GM19372 (cell line): ENCODE measurements around the gene ACVR1B.
"Not testable (repeated sequence)": the region's sequence is repeated elsewhere in the genome, so short reads cannot be mapped to it uniquely, and the experiment has no call there.

Experiments
- ATAC-seq: cut with Tn5 transposase; IDR thresholded peaks from one replicate; pipeline ENCODE4 v1.9.1; 2021; ENCODE audit warnings: mild to moderate bottlenecking, low read depth, moderate library complexity; ENCODE audit not compliant: unreplicated experiment

The ACVR1B gene

DNA sequence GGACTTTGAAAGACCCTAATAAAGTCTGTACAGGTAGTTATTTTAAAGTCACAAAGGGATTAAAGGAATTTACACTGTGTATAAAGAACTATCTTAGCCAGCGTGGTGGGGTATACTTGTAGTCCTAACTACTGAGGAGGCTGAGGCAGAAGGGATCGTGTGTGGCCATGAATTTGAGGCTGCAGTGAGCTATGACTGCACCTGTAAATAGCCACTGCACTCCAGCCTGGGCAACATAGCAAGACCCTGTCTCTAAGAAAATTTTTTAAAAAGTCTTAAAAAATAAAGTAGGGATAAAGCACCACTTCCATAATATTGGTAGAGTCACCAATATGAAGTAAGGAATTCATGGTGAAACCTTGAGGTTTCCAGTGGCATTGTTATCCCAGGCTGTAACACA, 18.1 kb downstream of the ACVR1B start:
- no peak for ATAC-seq

DNA sequence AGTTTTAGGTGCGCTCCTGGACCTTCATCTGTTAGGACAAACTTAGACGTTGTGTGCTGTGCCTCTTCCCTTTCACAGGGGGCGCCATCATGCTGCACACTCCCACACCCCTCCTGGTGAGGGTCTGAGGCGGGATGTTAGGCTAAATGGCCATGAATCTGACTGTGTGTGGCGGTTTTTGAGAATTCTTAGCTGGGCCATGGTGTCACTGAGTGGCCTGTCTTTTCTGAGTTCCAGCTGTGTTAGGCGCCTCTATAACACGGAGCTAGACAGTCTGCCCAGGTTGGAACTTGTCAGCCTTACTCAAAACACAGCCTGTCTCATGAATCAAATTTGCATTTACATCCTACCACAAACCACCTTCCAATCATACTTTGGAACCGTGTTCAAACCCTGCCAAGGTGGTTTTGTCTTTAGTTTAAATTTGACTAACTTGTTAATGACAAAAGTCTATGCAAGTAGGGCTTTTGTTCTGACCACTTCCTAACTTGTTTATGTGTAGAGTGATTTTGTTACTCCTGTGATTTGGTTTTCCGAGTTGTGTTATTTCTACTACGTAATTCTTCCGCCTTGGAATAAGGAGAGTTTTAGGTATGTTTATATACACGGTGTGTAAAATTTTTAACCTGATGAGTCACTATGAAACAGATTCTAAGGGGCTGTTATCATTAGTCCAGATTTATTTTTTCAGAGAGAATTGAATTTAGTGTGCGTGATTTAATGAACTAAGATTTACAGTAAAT, 19.6 kb downstream of the ACVR1B start:
- ATAC-seq: peak; percentile 80

DNA sequence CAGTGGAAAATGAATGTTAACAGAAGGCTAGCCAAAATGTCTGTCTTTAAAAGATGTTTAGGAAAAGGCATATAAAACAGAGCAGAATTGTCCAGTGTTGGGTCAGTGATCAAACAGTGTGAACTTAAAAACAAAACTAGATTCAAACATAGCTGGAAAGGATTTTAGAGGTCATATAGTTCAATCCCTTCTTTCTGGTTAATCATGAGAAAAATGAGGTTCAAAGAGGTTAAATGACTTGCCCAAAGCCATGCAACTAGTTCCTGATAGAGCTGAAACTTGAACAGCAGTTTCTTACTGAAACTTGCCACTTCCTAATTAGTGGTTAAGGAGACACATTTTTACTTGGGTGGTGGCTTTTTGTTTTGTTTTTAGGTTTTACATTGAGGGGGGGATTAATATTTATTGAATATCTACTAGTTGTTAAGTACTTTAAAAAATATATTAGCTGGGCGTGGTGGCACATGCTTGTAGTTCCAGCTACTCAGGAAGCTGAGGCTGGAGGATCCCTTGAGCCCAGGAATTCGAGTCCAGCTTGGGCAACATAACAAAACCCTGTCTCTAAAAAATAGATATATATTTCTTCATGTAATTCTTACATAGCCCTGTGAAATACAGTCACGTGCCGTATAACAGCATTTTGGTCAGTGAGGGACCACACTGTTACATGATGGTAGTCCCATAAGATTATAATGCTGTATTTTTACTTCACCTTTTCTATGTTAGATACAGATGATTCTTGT, 20.4 kb downstream of the ACVR1B start:
- ATAC-seq: no peak

DNA sequence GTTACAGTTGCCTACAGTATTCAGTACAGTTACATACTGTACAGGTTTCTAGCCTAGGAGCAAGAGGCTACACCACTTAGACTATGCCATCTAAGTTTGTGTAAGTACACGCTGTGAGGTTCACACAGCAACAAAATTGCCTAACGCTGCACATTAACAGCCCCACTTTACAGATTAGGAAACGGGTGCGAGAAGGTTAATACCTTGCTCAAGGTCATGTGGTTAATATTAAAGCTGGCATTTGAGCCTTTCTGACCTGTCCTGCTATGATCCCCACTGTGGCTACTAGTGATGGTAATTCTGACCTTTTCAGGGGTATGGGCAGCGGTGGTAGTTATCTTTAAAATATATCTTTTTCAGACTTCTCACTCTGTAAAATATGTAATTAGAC, 20.9 kb downstream of the ACVR1B start:
- ATAC-seq: no peak

DNA sequence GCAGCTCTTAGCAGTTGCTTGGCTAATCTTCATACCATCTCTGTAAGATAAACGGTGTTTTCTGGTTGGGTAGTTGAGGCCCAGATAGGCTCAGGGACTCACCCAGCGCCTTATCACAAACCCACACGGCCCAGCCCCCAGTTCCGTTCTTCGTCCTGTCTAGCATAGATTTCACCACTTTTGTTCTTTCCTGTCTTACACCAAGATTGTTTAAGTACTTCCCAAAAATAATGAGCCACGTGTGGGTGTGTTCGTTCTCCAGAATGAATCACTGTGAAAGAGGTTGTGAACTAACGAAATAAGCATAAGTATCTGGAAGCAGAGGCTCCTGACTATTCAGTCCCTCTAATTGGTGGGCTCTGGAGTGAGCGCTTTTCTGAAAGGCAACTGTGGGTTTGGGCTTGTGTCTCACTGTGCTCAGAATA, 21.4 kb downstream of the ACVR1B start:
- ATAC-seq: no peak

DNA sequence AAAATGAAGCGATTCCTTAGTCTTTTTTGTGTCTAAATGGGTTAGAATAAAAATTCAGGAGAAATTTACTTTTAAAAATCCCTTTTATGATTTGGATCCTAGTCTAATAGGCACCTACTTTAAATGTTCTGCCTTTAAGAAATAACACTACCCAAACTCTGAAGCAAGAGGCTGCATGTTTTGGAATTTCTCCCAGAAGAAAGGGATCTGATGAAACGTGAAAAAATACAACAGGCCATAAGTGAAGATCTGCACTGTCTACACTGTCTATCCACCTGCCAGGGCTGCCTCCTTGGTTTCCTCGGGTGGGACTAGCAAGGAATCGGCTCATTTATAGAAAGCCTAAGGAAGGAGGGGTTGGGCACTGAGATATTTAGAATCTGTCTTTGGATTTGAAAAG, 22.1 kb downstream of the ACVR1B start:
- no peak for ATAC-seq

DNA sequence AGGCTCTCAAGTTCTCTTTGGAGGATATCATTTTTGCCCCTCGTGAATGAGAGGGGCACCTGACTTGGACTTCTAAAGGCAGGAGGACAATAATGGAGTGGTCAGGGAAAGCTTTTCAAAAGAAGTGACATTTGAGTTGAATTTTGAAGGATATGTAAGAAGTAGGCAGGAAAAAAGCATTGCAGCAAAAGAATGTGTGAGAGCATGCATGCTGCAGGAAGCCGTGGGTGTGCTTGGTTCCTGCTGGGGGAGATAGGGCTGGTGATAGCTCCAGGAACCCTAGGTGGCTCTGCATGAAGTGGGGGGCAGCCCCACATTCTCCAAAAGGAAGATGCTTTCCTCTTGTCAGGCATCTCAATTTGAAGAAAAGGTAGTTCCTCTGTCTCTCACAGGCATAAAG, 23.1 kb downstream of the ACVR1B start:
- no peak for ATAC-seq

DNA sequence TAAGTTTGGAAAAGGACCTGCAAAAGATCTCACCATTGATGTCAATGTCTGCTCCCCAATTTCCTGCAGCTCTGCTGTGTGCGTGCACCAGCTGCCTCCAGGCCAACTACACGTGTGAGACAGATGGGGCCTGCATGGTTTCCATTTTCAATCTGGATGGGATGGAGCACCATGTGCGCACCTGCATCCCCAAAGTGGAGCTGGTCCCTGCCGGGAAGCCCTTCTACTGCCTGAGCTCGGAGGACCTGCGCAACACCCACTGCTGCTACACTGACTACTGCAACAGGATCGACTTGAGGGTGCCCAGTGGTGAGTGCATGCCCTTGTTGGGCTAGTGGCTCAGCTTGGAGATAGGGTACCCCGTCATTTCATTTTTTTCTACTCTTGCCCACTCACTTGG, 23.7 kb downstream of the ACVR1B start:
- ATAC-seq: no peak

DNA sequence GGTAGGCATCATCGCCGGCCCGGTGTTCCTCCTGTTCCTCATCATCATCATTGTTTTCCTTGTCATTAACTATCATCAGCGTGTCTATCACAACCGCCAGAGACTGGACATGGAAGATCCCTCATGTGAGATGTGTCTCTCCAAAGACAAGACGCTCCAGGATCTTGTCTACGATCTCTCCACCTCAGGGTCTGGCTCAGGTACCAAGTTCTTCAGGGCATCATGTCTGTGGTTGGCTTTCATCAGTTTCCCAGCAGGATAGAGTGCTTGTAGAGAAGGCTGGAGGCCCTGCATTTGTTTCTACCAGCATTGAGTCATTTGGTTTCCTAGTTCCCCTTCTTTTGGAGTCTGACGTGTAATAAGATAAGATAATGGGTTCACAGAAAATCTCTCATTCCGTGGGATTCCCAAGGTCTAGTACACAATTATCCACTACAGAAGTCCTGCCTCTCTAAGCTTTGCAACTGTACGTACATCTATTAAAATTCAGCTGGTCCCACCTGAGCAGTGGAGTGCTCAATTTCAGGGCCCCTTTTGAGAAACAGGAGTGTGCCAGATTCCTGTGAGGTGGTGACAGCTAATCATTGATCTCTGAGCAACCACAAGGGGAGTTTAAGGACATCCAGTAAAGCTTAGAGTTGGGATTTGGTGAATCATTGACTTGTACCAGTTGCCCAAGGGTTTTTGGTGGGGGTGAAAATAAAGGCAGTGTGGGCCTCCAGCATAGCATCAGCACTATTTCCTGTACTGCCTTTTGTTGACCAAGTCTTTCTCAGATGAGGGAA, 25.1 kb downstream of the ACVR1B start:
- ATAC-seq: no peak

DNA sequence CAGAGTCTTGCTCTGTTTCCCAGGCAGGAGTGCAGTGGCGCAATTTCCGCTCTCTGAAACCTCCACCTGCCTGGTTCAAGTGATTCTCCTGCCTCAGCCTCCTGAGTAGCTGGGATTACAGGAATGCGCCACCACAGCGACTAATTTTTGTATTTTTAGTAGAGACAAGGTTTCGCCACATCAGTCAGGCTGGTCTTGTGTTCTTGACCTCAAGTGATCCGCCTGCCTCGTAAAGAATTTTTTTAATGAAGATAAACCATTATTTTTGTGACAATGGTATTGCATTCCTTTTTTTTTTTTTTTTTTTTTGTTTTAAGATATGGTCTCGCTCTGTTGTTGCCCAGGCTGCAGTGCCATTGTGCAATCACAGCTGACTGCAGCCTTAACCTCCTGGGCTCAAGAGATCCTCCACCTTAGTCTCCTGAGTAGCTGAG, 25.8 kb downstream of the ACVR1B start:
- ATAC-seq: no peak

DNA sequence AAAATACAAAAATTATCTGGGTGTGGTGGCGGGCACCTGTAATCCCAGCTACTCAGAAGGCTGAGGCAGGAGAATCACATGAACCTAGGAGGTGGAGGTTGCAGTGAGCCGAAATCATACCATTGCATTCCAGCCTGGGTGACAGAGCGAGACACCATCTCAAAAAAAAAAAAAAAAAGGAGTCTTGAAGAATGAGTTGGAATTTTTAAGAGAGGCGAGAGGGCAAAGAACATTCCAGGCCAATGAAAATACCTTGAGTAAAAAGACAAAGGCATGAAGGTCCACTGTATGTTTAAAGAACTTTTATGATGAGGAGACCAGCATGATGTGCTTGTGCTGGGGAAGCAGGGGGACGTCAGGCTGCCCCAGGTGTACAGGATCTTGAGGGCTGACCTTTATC, 27.8 kb downstream of the ACVR1B start:
- ATAC-seq: not testable (repeated sequence)

DNA sequence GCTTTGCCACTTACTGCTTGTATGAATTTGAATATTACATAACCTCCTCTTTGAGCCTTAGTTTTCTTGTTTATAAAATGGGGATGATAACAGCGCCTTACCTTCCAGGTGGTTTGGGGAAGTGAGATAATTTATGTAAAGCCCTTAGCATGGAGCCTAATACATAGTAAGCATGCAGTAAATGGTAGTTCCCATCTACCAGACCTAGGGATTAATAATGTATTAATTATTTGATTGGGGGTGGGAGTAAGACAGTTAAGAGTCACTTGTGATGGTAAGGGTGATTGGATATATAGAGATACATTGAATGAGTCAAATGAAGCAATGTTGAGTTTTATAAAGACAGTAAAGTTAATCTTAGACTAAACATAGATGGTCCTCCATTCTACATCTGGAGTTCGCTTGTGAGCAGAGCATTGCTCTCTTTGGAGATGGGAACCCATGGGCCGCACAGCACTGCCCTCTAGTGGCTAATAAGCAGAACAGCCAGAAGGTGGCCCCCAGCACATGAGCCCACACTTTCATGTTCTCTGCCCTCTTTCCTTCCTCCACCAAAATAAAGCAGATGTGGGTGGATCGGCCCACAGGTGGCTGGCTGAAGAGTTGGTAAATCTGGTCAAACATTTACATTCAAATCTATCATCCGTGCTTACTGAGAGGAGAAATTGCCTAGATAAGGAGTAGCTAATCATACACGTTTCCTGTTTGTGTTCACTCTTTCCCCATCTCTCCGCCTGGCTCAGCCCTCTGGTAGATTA, 28.7 kb downstream of the ACVR1B start:
- peak; percentile 85 for ATAC-seq

DNA sequence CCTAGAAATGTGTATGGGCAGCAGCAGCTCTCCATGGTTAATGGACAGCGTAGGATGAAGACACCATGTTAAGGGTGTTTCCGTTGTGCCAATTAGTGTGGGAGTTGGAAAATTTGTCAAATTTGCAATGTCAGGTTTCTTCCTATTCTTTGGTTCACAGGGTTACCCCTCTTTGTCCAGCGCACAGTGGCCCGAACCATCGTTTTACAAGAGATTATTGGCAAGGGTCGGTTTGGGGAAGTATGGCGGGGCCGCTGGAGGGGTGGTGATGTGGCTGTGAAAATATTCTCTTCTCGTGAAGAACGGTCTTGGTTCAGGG, 29.3 kb downstream of the ACVR1B start:
- ATAC-seq: no peak

DNA sequence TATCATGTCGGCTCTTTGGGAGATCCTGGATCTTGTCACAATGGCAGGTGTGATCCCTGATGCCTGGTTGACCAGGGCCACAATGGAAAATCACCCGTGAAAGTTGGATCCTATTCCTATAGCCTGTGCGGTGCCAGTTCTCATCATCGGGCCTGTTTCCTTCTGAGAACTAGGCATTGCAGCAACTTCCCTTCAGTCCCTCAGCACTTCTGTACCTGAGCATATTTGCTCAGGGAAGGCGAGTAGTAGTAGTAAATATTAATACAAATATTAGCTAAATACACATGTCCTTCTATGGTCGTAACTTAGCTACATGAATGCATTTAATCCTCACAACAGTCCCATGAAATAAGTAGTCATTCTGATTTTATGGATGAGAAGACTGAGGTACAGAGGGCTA, 33.2 kb downstream of the ACVR1B start:
- ATAC-seq: no peak

DNA sequence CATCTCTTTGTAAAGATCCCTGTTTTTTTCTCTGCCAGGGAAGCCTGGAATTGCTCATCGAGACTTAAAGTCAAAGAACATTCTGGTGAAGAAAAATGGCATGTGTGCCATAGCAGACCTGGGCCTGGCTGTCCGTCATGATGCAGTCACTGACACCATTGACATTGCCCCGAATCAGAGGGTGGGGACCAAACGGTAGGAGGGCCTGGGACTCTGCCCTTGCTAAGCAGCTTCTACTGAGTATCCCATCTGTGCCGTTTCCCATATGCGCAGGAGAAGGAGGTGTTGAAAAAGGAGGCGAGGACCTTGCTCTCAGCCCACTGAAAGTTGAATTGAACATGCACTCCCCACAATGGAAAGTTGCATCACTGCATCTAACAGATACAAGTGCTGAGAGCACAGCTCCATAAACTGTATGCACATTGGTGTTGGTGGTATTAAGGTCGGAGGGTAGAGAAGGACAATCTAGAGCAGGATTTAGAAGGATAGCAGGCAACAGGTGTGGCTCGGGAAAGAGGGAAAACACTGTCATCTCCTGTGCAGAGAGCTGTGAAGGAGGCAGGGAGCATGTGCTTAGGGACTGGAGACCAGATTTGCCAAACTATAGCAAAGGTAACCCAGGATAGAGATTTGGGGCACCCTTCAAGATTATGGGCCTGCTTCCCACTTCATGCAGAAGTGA, 33.8 kb downstream of the ACVR1B start:
- no peak for ATAC-seq

DNA sequence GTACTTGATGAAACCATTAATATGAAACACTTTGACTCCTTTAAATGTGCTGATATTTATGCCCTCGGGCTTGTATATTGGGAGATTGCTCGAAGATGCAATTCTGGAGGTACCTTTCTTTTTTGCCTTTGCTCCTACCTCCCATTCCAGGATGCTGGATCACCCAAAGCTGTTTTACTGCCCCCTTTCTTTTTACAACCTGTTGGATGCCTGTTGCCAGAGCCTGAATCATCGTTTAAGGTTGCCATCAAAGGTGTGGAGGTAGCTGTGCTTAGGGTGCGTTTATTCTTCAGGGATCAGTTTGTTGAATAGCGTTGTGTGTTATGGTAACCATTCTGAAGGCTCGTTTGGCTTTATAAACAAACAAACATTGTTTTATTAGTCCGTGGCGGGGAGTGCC, 35.3 kb downstream of the ACVR1B start:
- no peak for ATAC-seq

DNA sequence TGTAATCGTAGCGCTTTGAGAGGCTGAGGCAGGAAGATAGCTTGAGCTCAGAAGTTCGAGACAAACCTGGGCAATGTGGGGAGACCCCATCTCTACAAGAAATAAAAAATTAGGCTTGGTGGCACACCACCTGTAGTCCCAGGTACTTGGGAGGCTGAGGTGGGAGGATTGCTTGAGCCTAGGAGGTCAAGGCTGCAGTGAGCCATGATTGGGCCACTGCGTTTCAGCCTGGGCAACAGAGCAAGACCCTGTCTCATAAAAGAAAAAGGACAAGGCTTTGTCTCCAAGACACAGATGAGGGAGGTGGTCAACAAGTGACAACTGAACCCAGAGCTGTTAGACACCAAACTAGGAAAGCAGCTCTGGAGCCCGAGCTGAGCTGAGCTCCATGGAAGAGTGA, 40.7 kb downstream of the ACVR1B start:
- ATAC-seq: no peak

DNA sequence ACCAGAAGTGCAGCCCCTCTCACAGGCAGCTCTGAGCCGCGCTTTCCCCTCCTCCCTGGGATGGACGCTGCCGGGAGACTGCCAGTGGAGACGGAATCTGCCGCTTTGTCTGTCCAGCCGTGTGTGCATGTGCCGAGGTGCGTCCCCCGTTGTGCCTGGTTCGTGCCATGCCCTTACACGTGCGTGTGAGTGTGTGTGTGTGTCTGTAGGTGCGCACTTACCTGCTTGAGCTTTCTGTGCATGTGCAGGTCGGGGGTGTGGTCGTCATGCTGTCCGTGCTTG, 43.0 kb downstream of the ACVR1B start:
- no peak for ATAC-seq

DNA sequence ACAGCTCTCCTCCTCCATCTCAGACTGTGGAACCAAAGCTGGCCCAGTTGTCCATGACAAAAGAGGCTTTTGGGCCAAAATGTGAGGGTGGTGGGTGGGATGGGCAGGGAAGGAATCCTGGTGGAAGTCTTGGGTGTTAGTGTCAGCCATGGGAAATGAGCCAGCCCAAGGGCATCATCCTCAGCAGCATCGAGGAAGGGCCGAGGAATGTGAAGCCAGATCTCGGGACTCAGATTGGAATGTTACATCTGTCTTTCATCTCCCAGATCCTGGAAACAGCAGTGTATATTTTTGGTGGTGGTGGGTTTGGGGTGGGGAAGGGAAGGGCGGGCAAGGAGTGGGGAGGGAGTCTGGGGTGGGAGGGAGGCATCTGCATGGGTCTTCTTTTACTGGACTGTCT, 43.5 kb downstream of the ACVR1B start:
- ATAC-seq: no peak

DNA sequence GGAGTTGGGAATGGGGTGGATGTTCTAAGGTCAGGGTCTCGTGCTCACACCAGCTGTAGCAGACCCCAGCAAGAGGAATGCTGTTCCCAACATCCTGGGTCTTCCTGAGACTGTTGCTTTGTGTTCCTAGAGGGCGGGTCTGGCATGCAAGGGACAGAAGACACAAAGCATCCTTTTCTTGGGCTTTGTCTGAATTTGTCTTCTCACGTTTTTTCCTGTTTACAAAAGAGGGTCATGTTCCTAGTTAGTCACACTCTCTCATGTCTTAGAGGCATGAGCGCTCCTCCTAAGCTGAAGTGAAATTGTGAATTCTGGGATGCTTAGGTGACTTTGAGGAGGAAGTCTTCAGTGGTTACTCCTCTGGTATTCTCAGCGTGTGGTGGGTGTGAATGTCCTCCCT, 45.6 kb downstream of the ACVR1B start:
- ATAC-seq: no peak
